ENCODE measurements around the gene KRTAP12-4.
"Not testable (repeated sequence)": the region's sequence is repeated elsewhere in the genome, so short reads cannot be mapped to it uniquely, and the experiment has no call there.

Gene KRTAP12-4

GRCh38 chr21:44610157-44610843, 44.2 kb downstream of the KRTAP12-4 start:
- not testable (repeated sequence) for DNase-seq (ENCODE audit: low read depth)

- DNase-seq (ENCODE audit: low read depth): no peak
Measured at GRCh38 chr21:44609193-44609592, 45.3 kb downstream of the KRTAP12-4 start.

GRCh38 chr21:44606495-44606894, 48.0 kb downstream of the KRTAP12-4 start:
- DNase-seq (ENCODE audit: low read depth): no peak

All from stimulated activated CD8-positive, alpha-beta memory T cell treated with anti-CD3 and anti-CD28 coated beads, Interleukin-15, amount 100 ng/mL, for 1 hour (primary cell).